Breast epithelium (tissue), 4 donors: Measurements from ENCODE around the gene CDH20. TPM values are rescaled to one million over a fixed set of nuclear protein-coding genes. Genes with fewer than 3 reads are reported as not detected.

ENCODE experiments used
- DNase-seq, 2 donors: peaks; one replicate each; pipeline ENCODE4 v3.0.0-alpha.2; 2019; ENCODE audit warnings: low spot score in 2 of 2
- H3K27ac ChIP-seq, 2 donors: fragments of 200-600 bp; sonication (generic) in 1 of 2; one replicate each; pipeline ENCODE4 v1.5.1; 2016 to 2019; ENCODE audit warnings: mild to moderate bottlenecking in 1 of 2
- H3K27me3 ChIP-seq, 2 donors: fragments of 200-600 bp; sonication (generic) in 1 of 2; one replicate each; pipeline versions ENCODE4 v1.5.1 to v1.6.0; 2017 to 2019; ENCODE audit warnings: control low read depth in 1 of 2, mild to moderate bottlenecking in 1 of 2
- H3K36me3 ChIP-seq: fragments of 200-600 bp; one replicate; pipeline ENCODE4 v1.5.1; 2019
- H3K4me1 ChIP-seq, 2 donors: fragments of 200-600 bp; sonication (generic); one replicate each; pipeline ENCODE4 v1.5.1; 2016 to 2019; ENCODE audit warnings: control low read depth in 1 of 2
- H3K4me3 ChIP-seq, 3 donors: fragments of 200-600 bp; sonication (generic); 1 replicate in 2 of 3; 2 replicates in 1 of 3; pipeline ENCODE4 v1.5.1; 2016 to 2019; ENCODE audit warnings: mild to moderate bottlenecking in 3 of 3, moderate library complexity in 2 of 3
- H3K9me3 ChIP-seq, 2 donors: fragments of 200-600 bp; sonication (generic) in 1 of 2; one replicate each; pipeline ENCODE4 v1.5.1; 2016 to 2019; ENCODE audit warnings: control low read depth in 1 of 2
- CTCF ChIP-seq, 3 donors: fragments of 450-650 bp; IDR thresholded peaks; one replicate each; pipeline ENCODE4 v1.5.1; 2016 to 2017; ENCODE audit warnings: antibody characterized with exemption in 3 of 3, mild to moderate bottlenecking in 3 of 3, moderate library complexity in 3 of 3
- POLR2A ChIP-seq: fragments of 450-650 bp; IDR thresholded peaks from one replicate; pipeline ENCODE4 v1.6.1; 2016; ENCODE audit warnings: antibody characterized with exemption, mild to moderate bottlenecking, moderate library complexity
- POLR2AphosphoS5 ChIP-seq, 3 donors: sonication (generic); formaldehyde crosslinking; IDR thresholded peaks; one replicate each; pipeline ENCODE4 v1.6.1; 2017; ENCODE audit warnings: antibody characterized with exemption in 3 of 3
- intact Hi-C: fragments of 100-400 bp; cut with DNase I; formaldehyde crosslinking; loops from one replicate; pipeline ENCODE4 v1.15.1; 2023; ENCODE audit warnings: low total_unique reads
- total RNA-seq, 3 donors: library from RNA; depleted of rRNA; stranded (reverse); fragments of >200 nt; gene quantifications; one replicate each; pipeline ENCODE4 v1.1.0, GENCODE V29; 2016

The CDH20 gene
- total RNA-seq, 3 donors from 2014 or later = 0.66 to 18.1 (median 1.2) TPM

GRCh38 chr18:61574665-61575064 lies 241.4 kb downstream of the CDH20 start:
- intact Hi-C loops = no loop called here
- Histone ChIP-seq H3K27me3 (no peaks in the 10 kb centered on the region), H3K9me3 (no peaks in the 10 kb centered on the region), H3K4me3 (no peak overlapping the region), H3K27ac (no peak overlapping the region), H3K4me1 (no peaks in the 10 kb centered on the region), H3K36me3 (no peaks in the 10 kb centered on the region)
- DNase-seq = no peak
- no peak for TF ChIP-seq POLR2A
- no peak for TF ChIP-seq POLR2AphosphoS5 (IDR thresholded peaks at IDR 0.05)
- TF ChIP-seq CTCF (IDR thresholded peaks at IDR 0.05) = no peak

GRCh38 chr18:61575419-61575818 lies 242.2 kb downstream of the CDH20 start:
- H3K27ac ChIP-seq = no peak overlapping the region
- no peak for TF ChIP-seq POLR2AphosphoS5 (IDR thresholded peaks at IDR 0.05)
- TF ChIP-seq CTCF (IDR thresholded peaks at IDR 0.05) = no peak
- H3K4me3 ChIP-seq = no peak overlapping the region
- H3K4me1 ChIP-seq = no peaks in the 10 kb centered on the region
- no peak for DNase-seq
- H3K27me3 ChIP-seq = no peaks in the 10 kb centered on the region
- H3K9me3 ChIP-seq = no peaks in the 10 kb centered on the region
- no peaks in the 10 kb centered on the region for H3K36me3 ChIP-seq
- intact Hi-C loops = no loop called here

- Histone ChIP-seq H3K4me1 (no peaks in the 10 kb centered on the region), H3K27me3 (no peaks in the 10 kb centered on the region), H3K36me3 (no peaks in the 10 kb centered on the region), H3K4me3 (no peak overlapping the region), H3K27ac (no peak overlapping the region), H3K9me3 (no peaks in the 10 kb centered on the region)
- intact Hi-C loops = no loop called here
- no peak for TF ChIP-seq POLR2AphosphoS5 (IDR thresholded peaks at IDR 0.05)
- no peak for TF ChIP-seq CTCF (IDR thresholded peaks at IDR 0.05)
- TF ChIP-seq POLR2A = no peak
- no peak for DNase-seq
Measured at GRCh38 chr18:61578846-61579245, 245.6 kb downstream of the CDH20 start.

- no peak for DNase-seq
- TF ChIP-seq CTCF (IDR thresholded peaks at IDR 0.05) (no peak), POLR2A (no peak), POLR2AphosphoS5 (IDR thresholded peaks at IDR 0.05) (no peak)
- intact Hi-C loops = no loop called here
Measured at GRCh38 chr18:61579581-61579980, 246.4 kb downstream of the CDH20 start.

DNA sequence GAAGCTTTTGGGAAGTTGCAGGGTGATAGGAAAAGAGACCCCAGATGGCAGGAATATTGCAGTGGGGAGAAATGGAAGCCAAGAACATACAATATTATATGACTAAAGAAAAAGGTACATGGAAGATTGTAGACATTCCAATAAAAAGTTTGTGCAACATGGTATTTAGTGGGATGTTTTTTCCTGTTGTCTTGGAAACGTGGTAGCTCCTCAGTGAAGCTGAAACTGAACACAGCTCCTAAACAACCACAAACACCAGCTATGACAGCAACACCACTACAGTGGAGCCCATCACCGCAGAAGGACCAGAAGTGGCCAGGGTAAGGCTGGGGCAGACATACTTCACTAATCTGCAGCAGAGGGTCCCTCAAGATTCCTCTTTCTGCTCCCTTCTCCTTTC lies 246.8 kb downstream of the CDH20 start:
- intact Hi-C loops = loop anchor here (10.0 kb wide), 1 partner anchor 315 kb away; the partner anchor contains the start of gene RNF152
- no peak for DNase-seq
- no peak overlapping the region for H3K27ac ChIP-seq
- no peaks in the 10 kb centered on the region for H3K9me3 ChIP-seq
- H3K4me3 ChIP-seq = no peak overlapping the region
- no peaks in the 10 kb centered on the region for H3K27me3 ChIP-seq
- TF ChIP-seq CTCF (IDR thresholded peaks at IDR 0.05) (no peak), POLR2AphosphoS5 (IDR thresholded peaks at IDR 0.05) (no peak), POLR2A (no peak)
- H3K36me3 ChIP-seq = no peaks in the 10 kb centered on the region
- H3K4me1 ChIP-seq = no peaks in the 10 kb centered on the region

More at GRCh38 chr18:61579581-61579980, 246.4 kb downstream of the CDH20 start:
- Histone ChIP-seq H3K4me3 (no peak overlapping the region), H3K9me3 (no peaks in the 10 kb centered on the region), H3K36me3 (no peaks in the 10 kb centered on the region), H3K27me3 (no peaks in the 10 kb centered on the region), H3K4me1 (no peaks in the 10 kb centered on the region), H3K27ac (no peak overlapping the region)
